NOMO-1 (cell line): ENCODE results near the gene CTAGE9.
"Not testable (repeated sequence)": the region's sequence is repeated elsewhere in the genome, so short reads cannot be mapped to it uniquely, and the experiment has no call there.

Source experiments
- DNase-seq, 2 experiments: peaks; one replicate each; lab custom pipeline; 2025; ENCODE audit not compliant: unreplicated experiment in 2 of 2; lab: John Stamatoyannopoulos, UW

Gene CTAGE9, protein sequence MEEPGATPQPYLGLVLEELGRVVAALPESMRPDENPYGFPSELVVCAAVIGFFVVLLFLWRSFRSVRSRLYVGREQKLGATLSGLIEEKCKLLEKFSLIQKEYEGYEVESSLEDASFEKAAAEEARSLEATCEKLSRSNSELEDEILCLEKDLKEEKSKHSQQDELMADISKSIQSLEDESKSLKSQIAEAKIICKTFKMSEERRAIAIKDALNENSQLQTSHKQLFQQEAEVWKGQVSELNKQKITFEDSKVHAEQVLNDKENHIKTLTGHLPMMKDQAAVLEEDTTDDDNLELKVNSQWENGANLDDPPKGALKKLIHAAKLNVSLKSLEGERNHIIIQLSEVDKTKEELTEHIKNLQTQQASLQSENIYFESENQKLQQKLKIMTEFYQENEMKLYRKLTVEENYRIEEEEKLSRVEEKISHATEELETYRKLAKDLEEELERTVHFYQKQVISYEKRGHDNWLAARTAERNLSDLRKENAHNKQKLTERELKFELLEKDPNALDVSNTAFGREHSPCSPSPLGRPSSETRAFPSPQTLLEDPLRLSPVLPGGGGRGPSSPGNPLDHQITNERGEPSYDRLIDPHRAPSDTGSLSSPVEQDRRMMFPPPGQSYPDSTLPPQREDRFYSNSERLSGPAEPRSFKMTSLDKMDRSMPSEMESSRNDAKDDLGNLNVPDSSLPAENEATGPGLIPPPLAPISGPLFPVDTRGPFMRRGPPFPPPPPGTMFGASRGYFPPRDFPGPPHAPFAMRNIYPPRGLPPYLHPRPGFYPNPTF

DNA sequence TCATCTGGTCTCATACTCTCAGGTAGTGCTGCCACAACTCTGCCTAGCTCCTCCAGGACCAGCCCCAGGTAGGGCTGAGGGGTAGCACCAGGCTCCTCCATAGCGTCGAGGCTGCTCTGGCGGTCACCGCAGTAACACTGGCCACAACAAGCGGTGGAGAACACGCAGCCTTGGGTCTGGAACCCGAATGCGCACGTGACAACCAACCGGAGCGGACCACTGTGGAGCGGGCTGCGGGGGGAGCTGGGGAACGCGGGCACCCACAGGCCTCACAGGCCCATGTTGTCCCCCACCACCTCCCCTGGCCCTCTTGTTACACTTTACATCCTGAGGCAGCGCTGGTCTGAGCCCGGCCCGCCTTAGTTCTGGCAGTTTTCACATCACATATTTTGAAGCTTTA is at the start of gene CTAGE9:
Gene CTAGE9, minus strand, starts transcription at position 101 of the 400 bp plus-strand sequence. Its CDS starts 0 bp downstream, at position 101.
- DNase-seq = not testable (repeated sequence)

DNA sequence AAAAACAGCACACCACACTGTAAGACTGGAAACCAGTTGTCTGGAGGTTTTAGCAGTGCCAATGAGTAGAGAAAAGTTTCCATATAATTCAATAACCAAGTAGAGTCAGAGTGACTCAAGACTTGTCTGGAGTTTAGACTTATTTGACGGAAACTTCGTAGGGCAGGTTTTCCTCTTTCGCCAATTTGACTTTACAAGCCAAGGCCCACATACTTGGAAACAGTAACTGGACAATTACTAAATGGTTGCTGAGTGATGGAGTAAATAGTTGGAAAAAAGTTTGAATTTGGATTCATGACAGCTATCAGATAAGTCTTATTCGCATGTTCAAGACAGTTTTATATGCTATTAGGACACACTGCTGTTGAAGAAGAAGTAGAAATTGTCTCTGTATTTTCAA is 48.1 kb upstream of the CTAGE9 start:
- no peak for DNase-seq

DNA sequence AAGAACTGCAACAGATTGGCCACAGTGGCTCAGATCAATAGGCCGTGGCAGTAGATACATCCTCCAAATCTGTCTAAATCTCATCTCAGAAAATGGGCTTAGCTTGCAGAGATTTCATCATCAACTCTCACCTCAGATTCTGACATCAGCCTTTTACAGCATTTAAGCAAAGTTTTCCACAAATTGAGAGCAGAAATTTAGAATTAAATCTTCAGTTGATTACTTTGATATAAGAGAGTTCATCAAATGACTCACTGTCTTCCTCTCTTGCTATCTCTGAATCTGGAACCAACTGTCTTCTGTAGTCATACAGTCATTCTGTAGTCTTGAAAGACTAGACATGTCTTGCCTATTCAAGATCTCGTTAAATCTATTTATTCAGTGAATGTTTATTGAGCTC is 45.2 kb upstream of the CTAGE9 start:
- no peak for DNase-seq

DNA sequence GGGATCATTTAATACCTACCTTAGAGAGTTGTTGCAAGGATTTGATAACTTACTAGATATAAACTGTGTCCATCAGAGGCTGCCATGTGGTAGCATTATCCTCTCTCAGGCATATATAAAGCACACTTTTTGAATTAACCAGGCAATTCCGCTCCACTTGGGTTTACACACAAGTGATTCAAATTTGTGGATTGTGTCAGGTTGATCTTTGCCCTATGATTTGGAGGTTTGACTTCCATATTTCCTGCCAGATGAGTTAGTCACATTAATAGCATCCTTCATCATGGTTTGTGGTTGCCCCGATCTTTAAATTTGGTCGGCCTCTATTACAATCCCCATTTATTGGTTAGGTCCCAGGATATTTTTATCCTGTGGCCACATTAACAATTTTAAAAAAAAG is 44.8 kb upstream of the CTAGE9 start:
- DNase-seq = no peak

DNA sequence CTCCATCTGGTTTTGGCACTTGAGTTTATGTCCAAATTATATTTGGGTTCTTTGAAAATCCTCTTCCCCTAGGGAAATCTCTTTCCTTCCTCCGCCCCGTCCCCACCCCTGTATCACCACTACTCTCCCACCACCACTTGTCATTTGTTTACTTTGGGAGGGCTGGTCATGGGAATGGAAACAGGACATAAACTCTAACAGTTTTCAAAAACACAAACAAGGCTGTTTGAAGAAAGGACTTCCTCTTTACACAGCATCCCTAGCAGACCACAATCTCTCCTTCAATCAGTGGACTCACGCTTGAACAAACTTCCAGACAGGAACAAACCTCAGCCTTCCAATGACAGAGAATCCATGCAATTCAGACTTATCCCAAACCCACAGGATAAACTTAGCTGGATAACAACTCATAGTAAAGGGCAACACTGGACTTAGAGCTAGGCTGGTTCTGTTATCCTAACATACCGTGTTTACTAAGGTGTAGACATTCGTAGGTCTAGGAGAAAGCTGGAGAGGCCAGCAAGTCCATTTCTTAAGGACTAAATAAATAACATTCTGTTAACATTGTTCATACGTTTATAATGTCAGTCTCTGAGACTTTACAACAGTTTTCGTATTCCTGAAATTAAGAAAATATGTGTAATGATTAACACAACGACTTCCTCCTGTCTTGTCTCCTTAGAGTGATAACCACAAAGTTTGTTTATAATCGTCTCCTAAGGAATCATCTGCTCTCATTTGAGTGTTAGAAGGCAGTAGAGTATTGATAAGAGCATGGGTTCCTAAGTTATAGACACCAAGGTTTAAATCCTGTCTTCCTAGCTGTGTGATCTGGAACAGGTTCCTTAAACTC is 44.1 kb upstream of the CTAGE9 start:
- DNase-seq = no peak

DNA sequence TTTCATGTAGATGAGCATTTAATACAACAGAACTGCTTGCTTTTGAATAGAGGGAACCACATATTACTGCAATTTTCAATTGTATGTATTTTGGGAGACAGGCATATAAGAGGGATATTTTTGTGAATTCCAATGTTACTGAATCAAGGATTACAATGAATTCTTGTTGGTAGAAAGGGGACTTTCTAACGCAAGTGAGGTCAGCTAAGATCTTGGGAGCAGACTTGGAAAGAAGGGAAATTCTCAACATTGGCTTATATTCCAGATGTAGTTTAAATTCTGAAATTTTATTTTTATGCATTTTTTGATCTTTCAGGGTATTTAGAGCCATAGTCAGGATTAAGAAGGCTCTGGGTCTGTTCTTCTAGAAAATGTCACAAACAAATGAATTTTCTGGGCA is 43.3 kb upstream of the CTAGE9 start:
- no peak for DNase-seq

DNA sequence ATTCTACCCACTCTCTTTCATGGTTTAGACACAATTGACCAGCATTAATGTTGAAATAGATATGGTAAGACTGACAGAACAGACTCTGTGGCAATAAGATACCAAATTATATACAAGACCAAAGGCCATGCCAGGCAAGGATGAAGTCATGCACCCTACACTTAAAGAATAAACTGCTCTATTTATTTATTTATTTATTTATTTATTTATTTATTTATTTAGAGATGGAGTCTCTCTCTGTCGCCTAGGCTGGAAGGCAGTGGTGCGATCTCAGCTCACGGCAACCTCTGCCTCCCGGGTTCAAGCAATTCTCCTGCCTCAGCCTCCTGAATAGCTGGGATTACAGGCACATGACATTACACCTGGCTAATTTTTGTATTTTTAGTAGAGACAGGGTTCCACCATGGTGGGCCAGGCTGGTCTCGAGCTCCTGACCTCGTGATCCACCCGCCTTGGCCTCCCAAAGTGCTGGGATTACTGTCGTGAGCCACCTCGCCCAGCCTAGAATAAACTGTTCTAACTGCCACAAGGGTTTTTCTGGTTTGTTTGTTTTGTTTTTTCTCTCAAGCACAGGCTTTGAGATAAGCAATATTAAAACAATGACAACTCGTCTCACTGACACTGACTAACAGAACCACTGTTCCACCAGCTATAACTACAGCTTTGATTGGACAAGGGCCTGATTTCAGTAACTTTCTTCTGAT is 40.3 kb upstream of the CTAGE9 start:
- DNase-seq = not testable (repeated sequence)

DNA sequence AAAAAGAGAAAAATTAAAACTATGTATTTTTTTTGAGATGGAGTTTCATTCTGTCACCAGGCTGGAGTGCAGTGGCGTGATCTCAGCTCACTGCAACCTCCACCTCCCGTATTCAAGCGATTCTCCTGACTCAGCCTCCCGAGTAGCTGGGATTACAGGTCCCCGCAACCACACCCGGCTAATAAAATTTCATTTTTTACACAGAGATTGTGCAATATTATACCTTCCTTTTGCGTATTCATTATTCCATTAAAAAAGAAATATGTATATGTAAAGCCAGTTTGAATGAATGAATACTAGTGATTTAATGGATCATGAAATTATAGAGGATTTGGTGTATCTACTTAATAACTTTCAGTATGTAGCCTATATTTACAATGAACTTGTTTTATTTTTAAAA is 38.2 kb upstream of the CTAGE9 start:
- no peak for DNase-seq

DNA sequence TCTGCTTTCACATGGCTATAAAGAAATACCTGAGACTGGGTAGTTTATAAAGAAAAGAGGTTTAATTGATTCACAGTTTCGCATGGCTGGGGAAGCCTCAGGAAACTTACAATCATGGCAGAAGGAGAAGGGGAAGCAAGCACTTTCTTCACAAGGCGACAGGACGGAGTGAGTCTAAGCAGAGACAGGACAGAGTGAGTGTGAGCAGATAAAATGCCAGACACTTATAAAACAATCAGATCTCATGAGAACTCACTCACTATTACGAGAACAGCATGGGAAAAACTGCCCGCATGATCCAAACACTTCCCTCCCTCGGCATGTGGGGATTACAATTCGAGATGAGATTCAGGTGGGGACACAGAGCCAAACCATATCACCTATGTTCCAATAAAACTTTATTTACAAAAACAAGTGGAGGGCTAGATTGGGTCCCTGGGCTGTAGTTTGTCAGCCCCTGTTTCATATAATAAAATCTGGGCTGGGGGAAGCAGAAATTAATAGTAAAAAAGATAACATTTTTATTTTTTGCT is 37.1 kb upstream of the CTAGE9 start:
- no peak for DNase-seq

DNA sequence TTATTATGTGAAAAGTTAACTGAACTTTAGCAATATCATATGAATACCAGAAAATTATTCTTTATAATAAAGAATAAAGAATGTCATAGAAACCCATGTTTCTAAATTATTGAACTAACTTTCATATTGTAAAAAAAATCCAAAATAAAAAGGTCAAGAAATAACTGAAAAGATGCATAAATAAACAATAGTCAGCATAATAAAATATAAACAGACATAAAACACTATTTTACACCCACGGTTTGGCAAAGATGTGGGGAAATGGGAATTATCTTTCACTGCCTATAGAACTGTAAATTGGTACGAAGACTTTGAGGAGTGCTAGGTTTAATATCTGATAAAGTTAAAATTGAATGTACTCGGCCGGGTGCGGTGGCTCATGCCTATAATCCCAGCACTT is 34.7 kb upstream of the CTAGE9 start:
- DNase-seq = no peak

DNA sequence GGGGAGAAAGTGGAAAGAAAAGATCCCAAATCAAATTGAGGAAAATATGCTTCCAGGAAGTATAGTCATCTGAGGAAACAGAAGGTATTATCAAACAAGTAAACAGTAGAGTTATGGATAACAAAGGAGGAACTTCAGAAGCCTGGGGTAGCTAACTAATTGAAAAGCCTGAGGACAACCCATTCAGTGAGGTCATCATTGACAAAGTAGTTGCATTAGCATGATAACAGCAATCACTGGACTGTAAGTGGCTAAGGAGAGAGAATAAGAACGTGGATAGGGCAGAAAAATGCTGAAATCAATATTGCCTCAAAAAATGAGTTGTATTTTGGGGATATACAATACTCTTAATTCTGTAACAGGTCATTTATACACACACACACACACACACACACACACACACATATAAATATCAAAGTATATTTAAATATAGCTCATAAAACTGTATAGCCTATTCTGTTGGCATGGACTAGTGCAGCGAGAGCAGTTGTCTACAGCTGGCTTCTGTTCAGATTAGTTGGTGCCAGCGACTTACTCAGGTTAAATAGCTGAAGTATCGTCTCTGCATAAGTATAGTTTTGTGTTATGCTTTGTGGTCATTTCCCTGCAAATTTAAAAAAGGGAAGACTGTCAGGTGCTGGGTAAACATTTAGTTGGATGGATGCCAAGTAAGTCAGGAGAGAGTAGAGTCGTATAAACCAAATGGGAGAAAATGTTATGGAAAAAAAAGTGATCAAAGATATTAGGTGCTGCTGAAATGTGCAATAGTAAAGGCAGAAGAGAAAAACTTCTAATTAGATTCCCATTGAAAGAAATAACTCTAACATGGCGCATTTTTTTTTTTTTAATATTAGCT is 33.8 kb upstream of the CTAGE9 start:
- no peak for DNase-seq

DNA sequence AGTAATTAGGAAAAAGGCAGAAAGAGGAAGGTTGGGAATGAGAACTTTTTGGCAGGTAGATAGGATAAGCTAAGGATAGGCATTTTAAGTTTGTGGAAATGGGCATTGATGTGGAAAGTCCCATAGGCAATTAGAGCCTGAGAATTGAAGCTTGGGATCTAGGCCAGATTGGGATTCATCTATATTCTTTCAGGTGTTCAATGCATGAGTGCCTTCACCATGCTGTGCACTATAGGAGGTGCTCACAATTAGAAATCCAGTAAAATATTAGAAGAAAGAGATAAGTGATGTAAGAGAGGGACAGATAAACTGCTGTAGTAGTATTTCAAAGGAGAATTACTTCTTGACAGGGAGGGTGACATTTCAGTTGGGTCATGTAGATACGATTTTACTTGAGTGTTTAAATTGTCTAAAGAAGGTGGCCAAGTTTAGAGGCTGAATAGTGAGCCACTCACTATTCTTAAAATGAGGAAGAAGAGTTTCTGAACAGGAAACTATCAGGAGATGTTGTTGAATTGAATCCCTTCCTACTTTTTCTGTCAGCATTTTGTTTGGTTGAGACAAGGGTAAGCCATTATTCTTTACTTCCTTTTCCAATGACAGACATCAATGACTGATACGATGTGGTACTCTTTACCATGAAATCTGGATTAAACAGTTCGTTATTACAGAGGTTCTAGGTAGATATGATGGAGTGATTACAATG is 31.0 kb upstream of the CTAGE9 start:
- DNase-seq = no peak

DNA sequence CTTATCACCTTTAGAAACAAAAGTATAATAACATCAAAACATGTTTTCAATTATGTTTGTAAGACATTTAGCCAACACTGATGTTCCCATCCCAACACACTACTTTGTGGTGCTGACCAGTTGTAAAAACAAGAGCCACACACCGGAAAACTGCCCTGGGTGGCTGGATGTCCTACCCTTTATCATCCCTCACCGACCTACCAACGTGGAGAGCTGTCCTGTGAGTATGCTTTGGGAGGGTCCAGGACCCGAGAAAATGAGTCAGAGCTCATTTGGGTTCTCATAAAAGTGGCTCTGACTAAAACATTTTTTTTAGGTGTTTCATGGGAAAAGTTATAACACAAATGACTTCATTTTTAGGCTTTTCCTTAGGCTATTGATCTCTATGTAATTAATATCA is 29.3 kb upstream of the CTAGE9 start:
- DNase-seq = no peak

DNA sequence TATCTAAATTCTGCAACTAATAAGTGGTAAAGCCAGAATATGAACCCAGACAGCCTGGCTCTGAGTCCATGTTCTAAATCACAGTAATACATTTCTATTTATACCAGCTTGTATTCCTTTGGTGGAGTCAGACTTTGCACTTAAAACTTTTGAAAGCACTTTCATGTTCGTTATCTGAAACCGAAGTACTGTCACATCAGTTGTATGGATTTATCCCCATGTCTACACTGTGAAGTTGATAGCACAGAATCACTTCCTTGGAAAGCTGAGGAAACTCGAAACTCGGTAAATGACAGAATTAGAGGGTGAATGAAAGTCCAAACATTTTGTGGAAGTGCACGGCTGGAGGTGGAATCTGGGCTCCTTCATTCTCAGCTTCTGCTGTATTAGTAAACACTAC is 28.3 kb upstream of the CTAGE9 start:
- no peak for DNase-seq

DNA sequence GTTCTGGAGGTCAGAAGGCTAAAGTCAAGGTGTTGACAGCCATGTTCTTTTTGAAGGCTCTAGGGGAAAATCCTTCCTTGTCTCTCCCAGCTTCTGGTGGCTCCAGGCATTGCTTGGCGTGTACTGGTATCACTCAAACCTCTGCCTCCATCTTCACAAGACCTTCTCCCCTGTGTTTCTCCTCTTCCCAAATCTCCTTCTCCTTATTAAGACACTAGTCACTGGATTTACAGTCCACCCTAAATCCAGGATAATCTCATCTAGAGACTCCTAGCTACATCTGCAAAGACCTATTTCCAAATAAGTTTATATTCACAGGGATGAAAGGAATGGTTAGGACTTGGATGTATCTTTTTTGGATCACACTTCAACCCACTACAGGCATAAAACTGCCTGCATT is 26.0 kb upstream of the CTAGE9 start:
- no peak for DNase-seq

DNA sequence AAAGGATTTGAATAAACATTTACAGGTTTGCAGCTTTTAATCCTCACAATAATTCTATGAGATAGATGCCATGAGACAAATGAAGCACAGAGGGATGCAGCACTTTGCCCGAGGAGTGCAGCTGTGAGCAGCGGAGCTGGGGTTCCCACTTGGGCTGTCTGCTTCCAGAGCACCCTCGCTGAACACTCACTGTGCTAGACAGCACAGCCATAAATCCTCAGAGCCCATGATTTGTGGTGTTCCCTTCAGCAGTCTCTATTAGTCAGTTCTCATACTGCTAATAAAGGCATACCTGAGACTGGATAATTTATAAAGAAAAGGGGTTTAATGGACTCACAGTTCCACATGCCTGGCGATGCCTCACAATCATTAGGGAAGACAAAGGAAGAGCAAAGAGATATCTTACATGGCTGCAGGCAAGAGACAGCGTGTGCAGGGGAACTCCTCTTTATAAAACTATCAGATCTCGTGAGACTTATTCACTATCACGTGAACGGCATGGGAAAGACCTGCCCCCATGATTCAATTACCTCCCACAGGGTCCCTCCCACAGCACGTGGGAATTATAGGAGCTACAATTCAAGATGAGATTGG is 25.3 kb upstream of the CTAGE9 start:
- no peak for DNase-seq

DNA sequence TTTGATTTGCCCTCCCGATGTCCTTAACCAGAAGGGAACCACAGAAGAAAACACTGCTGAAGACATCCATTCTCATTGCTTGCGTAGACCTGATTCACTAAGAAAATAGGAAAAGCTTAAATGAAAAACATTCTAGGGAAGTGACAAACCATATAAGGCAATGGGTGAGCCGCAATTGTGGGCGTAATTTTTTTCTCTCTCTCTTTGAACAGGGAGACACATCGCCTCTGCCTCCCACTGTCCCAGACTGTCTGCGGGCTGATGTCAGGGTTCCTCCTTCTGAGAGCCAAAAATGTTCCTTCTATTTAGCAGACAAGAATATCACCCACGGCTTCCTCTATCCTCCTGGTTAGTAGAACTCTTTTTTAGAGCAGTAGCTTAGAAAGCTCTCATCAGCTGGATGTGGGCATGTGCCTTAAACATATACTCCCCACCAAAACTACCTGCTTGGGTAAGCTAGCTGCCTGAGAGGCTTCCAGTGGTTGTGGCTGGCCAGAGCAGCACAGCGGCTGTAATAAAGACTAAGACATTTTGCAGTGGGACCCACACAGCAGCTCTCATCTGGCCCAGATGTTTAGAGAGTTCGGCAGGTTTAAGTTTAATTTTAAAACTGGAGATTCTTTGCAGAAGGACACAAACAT is 22.7 kb upstream of the CTAGE9 start:
- DNase-seq = no peak

DNA sequence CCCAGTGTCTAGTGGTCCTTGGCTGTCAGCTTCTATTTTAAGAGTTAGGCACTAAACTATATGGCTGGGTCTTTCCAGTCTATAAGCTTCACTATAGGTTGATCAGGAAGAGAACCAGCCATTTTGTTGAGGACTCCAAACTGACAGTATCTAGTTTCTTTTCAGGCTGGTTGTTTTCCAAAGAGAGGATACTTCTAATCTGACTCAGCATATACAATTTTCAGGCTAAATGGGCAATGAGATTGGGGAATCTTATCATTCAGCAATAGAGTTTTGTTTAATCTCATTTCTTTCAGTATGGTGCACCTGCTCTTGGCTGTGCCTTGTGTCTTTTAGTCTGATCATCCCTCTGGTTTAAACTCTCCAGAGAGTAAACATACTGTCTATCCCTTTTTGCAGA is 20.4 kb upstream of the CTAGE9 start:
- DNase-seq = no peak
